HG02938 (cell line): Measurements from ENCODE around the gene XYLT1.
"Not testable (repeated sequence)": the region's sequence is repeated elsewhere in the genome, so short reads cannot be mapped to it uniquely, and the experiment has no call there.

Source experiments
- ATAC-seq: cut with Tn5 transposase; IDR thresholded peaks from one replicate; pipeline ENCODE4 v1.9.1; 2021; ENCODE audit warnings: mild to moderate bottlenecking, moderate library complexity; ENCODE audit not compliant: unreplicated experiment

Gene XYLT1, protein sequence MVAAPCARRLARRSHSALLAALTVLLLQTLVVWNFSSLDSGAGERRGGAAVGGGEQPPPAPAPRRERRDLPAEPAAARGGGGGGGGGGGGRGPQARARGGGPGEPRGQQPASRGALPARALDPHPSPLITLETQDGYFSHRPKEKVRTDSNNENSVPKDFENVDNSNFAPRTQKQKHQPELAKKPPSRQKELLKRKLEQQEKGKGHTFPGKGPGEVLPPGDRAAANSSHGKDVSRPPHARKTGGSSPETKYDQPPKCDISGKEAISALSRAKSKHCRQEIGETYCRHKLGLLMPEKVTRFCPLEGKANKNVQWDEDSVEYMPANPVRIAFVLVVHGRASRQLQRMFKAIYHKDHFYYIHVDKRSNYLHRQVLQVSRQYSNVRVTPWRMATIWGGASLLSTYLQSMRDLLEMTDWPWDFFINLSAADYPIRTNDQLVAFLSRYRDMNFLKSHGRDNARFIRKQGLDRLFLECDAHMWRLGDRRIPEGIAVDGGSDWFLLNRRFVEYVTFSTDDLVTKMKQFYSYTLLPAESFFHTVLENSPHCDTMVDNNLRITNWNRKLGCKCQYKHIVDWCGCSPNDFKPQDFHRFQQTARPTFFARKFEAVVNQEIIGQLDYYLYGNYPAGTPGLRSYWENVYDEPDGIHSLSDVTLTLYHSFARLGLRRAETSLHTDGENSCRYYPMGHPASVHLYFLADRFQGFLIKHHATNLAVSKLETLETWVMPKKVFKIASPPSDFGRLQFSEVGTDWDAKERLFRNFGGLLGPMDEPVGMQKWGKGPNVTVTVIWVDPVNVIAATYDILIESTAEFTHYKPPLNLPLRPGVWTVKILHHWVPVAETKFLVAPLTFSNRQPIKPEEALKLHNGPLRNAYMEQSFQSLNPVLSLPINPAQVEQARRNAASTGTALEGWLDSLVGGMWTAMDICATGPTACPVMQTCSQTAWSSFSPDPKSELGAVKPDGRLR

DNA sequence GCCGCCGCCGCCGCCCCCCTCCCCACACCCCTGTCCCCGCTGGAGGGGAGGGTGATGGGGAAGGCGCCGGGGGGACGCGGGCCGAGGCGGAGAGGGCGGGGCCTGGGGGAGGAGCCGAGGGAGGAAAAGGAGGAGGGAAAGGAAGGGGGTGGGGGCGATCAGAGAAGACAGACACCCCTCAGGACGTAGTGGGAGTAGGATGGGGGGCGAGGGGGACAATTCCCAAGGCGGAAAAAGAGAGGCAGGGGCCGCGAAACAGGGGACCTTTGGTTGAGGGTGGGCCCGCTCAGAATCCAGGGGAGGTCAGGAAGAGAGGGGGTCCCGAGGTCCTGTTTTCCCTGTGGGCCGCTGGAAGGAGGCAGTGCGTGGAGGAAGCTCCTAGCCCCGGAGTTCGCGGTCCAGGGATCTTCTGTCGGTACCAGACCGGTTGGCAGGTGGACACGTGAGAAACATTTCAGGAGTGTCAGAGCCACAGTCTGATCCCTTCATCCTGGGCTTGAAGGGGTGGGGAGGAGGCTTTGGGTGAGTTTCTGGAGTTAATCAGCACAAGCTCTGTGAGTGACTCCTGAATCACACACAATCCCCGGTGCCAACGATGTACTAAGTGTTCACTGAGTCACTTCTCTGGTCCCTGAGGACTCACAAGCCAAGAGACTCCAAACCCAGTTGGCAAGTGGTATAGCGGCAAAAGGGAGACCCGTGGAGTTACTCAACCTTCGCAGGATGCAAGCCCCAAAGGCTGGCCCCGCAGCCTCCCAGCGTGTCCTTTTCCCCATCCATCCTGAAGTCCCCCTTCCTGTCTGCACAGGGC lies at the start of gene XYLT1:
TSS of gene XYLT1 (minus strand) at position 53 of the 811 bp plus-strand sequence. CDS start 164 bp downstream, outside the sequence.
- no peak for ATAC-seq

DNA sequence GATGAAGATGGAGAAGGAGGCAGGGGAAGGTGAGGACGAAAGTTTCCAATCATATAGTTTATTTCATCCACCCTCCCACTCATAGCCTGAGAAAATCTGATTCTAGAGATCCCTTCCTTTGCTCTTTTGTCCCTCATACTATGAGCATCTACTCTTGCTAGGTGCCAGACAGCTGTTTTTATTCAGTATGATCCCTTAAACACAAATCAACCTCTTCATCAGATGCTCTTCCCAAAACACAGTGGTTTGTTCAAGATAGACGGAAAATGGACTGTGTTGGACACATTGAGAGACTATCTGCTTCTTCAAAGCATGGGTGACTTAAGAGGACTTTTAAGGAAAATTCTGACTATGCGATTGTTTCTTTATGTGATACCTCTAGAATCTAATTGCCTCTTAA lies 49.4 kb upstream of the XYLT1 start:
- ATAC-seq, result no peak

DNA sequence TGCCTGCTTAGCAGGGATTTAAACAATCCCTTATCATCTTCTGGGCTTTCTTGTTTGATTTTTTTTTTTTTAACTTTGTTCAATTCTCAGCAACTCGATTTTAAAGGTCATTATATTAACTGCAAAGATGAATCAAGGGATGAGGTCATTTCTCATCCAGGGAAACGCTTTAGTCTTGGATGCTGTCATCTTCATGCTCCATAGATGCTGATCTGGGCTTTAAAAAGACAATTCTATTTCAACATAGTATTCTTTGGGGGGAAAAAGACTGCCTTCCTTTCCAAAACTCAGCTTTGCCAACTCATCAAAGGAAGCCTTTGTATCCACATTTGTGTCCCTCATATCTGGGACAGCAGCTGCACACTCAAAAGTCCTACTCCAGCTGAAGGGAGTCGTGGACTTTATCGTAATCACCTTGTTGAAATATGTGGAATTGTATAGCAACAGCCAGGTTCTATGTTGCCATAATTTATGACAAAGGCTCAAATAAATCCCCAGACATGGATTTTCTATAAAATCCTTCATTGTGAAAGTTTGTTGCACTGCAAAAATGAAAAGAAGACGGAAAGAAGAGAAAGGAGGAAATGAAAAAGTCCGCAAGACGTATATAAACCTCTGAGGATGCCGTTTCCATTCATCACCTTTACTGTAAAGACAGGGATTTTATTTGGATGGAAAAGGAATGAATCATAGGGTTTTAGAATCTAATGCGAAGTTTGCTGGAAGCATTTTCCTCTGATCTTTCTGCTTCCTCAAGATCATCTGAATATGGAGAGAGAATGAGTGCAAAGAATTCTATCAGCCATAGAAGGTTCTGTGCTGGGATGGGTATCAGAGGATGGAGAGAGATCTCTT lies 48.6 kb upstream of the XYLT1 start:
- no peak for ATAC-seq

DNA sequence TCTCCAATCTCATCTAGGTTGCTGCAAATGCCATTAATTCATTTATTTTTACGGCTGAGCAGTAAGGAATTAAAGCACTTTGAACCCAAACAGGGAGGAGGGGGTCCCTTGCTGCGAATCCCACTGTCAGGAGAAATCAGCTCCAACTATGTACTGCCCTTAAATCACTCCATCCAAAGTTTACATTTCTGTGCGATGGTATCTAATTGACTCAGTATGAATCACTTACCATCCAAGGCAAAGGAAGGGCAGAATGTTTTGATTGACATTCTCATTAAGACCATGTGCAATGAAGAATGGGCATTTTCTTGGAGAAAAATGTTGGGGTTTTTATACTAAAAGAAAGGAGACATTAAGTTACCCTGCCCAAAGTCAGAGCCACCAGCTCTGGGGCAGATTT lies 47.7 kb upstream of the XYLT1 start:
- ATAC-seq, result no peak

DNA sequence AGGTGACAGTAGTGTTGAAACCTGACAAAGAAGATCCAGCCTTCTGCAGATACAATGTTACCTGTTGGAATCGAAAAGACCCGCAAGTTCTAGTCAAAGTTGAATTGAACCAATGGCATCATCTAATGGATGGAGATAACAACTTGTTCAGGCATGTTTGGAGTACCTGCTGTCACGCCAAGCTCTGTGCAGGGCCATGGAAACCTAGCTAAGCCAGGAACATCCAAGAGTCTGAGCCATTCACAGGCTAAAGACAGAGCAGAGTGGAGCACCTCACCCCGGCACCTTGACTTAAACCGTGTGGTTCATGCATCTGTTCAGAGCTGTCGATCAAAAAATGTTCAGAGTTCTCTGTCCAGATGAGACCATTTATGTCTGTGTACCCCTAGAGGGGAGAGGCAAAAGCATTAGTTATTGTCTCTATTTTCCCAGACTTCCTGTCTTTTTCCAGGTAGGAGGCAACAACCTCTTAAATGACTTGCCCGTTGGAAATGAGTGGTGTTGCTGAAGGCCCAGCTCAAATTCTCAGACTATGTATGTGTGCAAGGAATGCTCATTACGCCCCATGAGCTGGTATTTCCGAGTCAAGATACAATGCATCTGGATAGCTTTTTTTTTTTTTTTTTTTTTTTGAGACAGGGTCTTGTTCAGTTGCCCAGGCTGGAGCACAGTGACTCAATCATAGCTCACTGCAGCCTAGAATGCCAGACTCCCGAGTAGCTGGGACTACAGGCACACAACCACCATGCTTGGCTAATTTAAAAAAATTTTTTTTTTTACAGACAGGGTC lies 44.9 kb upstream of the XYLT1 start:
- no peak for ATAC-seq

DNA sequence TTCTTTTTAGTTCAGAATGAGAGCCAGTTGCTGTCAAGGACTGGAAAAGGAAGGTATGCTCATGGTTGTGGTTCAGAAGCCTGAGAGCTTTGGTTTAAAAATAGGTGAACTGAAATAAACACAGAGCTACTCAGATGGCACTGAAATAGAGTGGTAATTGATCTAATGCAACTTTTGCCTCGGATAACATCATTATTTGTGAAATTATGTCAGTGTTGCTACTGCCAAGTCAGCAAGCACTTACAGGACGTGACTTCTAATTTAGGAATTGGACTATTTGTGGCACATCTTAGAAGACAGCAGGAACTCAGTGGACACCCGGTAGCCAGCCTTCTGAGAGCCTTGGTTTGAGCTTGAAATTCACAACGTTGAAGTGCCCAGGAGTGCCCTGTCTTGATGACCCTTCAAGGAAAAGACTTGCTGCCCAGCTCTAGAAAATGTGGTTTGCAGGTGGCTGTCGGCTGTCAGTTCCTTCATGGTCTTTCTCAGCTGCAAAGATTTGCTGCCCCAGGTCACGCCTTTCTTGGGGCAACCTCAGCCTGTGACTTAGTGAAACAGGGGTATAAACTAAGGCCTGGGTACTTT lies 42.0 kb upstream of the XYLT1 start:
- ATAC-seq, result no peak

DNA sequence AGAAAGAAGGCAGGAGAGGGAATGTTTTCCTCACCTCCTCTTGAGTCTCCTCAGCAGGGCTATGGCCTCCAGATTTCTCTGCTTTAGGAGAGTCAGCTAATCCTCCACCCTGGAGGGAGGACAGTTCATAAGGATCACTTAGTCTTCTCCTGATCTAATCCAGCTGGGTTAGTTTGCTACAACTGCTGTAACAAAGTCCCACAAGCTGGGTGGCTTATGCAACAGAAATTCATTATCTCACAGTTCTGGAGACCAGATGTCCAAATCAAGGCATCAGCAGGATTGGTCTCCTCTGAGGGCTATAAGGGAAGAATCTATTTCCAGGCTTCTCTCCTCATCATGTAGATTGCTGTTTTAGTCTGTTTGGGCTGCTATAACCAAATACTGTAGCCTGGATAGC lies 40.6 kb upstream of the XYLT1 start:
- no peak for ATAC-seq

DNA sequence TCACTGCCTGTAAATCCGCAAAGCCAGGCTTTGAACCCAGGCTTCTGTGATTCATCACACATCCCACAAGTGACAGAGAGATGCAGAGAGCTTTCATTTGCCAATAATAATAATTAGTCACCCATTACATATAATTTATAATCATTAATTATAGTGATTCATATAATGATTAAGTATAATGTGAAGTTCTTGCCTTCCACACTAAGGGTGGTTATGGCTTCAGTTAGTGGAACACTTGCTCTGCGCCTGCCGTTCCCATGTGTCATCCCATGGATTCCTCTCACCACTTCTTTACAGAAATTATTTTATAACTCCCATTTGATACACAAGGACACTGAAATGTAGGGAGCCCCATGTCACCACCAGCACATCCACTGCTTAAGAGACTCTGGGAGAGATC lies 39.8 kb upstream of the XYLT1 start:
- no peak for ATAC-seq

DNA sequence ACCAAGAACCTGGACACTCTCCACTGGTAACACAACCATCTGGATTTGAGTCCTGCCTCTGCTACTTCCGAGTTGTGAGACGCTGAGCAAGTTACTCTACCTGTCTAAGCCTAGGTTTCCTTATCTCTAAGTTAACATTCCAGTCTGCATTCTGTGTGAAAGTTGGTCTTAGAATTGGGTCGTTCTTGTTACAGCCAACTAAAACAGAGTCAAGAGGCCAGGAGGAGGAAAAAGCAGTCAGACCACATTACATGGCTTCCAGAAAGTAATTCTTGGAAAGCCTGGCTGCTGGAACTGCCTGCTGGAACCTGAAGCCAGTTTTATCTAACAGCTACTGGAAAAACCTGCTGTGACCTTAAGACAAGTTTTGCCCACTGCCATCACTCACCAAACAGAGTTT lies 38.4 kb upstream of the XYLT1 start:
- no peak for ATAC-seq

DNA sequence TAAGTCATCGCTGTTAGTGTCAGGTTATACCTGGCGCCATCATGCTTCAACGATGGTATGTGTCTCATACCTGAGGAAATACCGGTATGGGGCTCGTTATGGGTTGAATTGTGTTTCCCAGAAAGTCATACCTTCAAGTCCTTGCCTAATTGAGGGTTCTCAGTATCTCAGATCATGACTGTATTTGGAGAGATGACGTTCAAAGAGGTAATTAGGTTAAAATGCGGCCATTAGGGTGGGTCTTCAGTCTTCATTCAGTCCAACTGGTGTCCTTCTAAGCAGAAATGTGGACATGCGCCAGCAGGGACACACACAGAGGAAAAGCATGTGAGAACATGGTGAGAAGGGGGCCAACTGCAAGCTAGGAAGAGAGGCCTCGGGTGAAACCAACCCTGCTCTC lies 37.5 kb upstream of the XYLT1 start:
- ATAC-seq, result no peak

DNA sequence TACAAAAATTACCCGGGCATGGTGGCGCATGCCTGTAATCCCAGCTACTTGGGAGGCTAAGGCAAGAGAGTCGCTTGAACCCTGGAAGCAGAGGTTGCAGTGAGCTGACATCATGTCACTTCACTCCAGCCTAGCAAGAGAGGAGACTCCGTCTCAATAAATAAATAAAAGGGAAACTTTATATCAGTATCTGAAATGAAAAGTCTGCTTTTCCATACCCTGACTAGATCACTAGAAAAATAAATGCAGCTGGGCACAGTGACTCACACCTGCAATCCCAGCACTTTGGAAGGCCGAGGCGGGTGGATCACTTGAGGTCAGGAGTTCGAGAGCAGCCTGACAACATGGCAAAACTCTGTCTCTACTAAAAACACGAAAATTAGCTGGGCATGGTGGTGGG lies 36.8 kb upstream of the XYLT1 start:
- ATAC-seq, result not testable (repeated sequence)

DNA sequence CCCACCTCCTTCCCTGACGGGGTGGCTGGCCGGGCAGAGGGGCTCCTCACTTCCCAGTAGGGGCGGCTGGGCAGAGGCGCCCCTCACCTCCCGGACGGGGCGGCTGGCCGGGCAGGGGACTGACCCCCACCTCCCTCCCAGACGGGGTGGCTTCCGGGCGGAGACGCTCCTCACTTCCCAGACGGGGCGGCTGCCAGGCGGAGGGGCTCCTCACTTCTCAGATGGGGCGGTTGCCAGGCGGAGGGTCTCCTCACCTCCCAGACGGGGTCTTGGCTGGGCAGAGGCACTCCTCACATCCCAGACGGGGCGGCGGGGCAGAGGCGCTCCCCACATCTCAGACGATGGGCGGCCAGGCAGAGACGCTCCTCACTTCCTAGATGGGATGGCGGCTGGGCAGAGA lies 35.1 kb upstream of the XYLT1 start:
- not testable (repeated sequence) for ATAC-seq

DNA sequence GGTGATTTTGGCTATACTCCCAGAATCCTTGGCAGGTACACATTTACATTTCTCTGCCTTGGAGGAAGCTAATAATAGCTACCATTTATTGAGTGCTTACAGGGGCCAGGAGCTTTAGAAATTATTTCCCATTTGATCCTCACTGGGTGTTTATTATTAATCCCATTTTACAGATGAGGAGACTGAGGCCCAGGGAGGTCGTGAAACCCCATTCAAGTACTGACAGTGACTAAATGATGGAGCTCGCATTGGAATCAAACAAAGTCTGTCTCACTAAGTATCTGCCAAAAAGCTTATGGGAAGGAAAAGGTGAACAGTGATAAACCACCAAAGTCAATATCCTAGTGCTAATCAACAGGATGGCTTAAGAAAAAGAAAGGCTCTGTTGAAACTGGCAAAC lies 33.3 kb upstream of the XYLT1 start:
- no peak for ATAC-seq

DNA sequence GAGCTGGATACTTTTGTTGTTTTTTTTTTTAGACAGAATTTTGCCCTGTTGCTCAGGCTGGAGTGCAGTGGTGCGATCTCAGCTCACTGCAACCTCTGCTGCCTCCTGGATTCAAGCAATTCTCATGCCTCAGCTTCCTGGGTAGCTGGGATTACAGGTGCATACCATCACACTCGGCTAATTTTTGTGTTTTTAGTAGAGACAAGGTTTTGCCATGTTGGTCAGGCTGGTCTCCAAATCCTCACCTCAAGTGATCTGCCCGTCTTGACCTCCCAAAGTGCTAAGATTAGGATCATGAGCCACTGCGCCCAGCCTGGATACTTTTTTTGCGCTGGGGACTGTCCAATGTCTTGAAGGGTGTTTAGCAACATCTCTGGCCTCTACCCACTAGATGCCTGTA lies 32.6 kb upstream of the XYLT1 start:
- ATAC-seq, result no peak

DNA sequence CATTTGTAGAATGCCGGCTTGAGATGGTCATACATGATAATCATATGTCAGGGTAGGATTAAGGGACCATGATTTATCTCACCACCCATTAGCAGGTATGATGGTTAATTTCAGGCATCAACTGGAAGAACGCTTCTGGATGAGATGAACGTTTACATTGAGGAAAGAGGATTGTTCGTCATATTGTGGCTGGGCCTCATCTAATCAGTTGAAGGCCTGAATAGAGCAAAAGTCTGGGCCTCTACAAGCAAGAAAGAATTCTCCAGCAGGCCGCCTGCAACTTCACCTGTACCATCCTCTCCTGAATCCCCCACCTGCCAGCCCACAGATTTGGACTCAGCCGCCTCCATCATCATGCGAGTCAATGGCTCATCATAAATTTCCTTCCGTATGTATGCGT lies 30.6 kb upstream of the XYLT1 start:
- no peak for ATAC-seq

DNA sequence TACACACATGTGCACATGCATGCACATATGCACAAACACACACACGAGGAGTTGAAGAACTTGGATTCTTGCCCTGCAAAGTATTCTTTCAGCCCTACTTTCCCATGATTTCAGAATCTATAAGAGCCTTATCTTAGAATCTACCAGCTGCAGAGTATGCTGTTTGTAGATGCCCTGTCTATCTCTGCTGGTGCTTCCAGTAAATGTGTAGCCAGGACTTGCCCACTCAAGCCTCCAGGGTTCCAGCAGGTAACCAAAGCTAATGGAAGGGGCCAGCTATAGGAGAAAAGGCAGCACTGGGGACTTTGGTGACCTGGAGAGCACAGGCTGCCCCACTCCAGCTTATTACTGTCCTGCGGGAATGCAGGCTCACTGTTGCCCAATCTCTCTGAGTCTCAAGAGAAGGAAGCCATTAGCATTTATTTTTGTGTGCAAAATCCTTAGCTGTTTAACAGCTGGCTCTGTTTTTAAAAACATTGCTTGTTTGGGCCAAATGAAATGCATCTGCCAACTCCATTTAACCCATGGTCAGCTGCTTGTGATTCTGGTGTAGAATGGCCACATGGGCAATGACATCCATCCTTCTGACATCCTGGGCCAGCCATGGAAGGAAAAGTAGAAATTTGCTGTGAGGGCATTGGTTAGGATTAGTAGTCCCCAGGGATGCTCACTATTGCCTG lies 28.6 kb upstream of the XYLT1 start:
- ATAC-seq, result no peak

DNA sequence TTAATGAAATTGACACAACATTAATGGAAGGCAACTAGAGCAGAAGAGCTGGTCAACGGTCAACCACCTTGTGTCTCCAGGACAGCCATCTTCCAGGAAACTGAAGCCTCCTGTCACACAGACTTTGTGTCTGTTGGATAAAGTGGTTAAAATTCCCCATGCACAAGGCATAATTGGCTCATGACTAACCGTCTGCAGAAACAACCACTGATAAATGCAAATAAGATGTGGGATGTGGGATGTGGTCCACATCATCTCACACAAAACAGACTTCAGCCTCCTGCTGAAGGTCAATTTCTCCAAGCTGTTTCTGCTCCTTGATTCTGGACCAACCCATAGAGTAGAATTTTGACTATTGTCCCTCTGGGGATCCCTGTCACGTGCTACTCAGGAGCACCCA lies 26.9 kb upstream of the XYLT1 start:
- ATAC-seq, result no peak

DNA sequence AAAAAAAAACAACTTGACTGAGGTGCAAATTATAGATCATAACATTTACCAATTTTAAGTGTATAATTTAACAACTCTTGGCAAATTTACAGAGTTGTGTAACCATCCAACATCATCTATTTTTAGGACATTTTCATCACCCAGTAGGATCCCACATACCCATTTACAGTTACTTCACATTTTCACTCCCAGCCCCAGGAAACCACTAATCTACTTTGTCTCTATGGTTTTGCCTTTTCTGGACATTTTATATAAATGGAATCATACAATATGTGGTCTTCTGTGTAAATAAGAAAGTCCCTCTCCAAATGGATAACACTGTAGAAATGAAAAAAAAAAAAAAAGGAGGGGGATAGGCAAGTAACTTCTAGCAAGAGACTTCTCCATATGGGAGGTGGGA lies 26.1 kb upstream of the XYLT1 start:
- ATAC-seq, result no peak
